GM06990 (cell line): ENCODE measurements around the gene ZNF778.

Source experiments
- DNase-seq: peaks from one replicate; pipeline ENCODE4 v3.0.0-alpha.2; 2011; ENCODE audit not compliant: insufficient read length; ENCODE audit errors: extremely low read depth
- H3K27me3 ChIP-seq: replicated peaks from 2 replicates; pipeline ENCODE4 v1.6.0; 2011; ENCODE audit warnings: low read length; ENCODE audit not compliant: control insufficient read depth, insufficient read depth
- H3K36me3 ChIP-seq: 2 replicates; pipeline ENCODE4 v1.5.1; 2011; ENCODE audit warnings: low read length; ENCODE audit not compliant: control insufficient read depth, insufficient read depth
- H3K4me3 ChIP-seq: replicated peaks from 2 replicates; pipeline ENCODE4 v1.5.1; 2011; ENCODE audit warnings: low read depth, mild to moderate bottlenecking, control low read depth, low read length
- CTCF ChIP-seq: IDR thresholded peaks from 2 replicates; pipeline ENCODE4 v1.5.1; 2011; ENCODE audit warnings: low read length, control low read depth, mild to moderate bottlenecking, inconsistent platforms; ENCODE audit not compliant: insufficient read depth, poor library complexity, severe bottlenecking

The ZNF778 gene

GRCh38 chr16:89201439-89202377 is 15.8 kb upstream of the ZNF778 start:
- DNase-seq, result peak; percentile 55
- H3K4me3 ChIP-seq, result no peak overlapping the region
- H3K36me3 ChIP-seq, result no peaks in the 10 kb centered on the region
- H3K27me3 ChIP-seq, result no peaks in the 10 kb centered on the region
- no peak for TF ChIP-seq CTCF

- Histone ChIP-seq H3K4me3 (no peak overlapping the region), H3K36me3 (no peaks in the 10 kb centered on the region), H3K27me3 (no peaks in the 10 kb centered on the region)
- no peak for TF ChIP-seq CTCF
- no peak for DNase-seq
These were observed 14.9 kb upstream of the ZNF778 start for GRCh38 chr16:89202422-89203215.

DNA sequence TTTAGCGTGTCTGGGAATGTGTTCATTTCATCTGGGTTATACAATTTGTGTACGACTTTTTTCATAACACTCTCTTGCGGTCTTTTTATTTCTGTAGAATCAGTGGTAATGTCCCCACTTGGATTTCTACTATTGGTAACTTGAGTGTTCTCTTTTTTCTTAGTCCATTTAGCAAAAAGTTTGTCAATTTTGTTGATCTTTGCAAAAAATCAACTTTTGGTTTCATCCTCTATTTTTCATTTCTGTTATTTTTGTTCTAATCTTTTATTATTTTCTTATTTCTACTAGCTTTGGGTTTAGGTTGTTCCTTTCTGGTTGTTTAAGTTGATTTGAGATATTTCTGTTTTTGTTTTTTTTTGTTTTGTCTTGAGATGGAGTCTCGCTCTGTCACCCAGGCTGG is 9.5 kb upstream of the ZNF778 start:
- H3K4me3 ChIP-seq, result no peak overlapping the region
- DNase-seq, result no peak
- no peak for TF ChIP-seq CTCF
- no peaks in the 10 kb centered on the region for H3K36me3 ChIP-seq
- H3K27me3 ChIP-seq, result no peaks in the 10 kb centered on the region

DNA sequence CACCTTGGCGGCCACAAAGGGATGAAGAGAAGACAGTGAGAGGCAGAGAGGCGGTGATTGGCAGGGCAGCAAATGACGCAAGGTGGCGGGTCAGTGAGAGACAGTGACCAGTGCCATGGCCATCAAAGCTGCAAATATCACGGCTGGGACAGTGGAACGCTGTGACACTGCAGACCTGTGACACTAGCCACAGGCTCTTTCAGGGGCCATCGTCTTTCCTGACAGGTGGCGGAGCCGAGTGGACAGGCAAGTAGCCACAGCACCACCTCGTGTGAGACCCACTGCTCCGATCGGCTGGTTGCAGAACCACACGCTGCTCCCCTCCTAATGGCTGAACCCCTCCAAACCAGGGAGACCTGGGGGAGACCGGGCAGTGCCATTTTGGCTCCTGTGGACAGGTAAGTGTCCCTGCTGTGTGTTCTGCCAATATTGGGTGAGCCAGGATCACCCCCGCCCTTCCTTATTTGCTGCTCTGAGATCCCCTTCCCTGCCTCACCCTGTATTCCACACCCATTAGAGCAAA is 7.9 kb upstream of the ZNF778 start:
- Histone ChIP-seq H3K4me3 (no peak overlapping the region), H3K36me3 (no peaks in the 10 kb centered on the region), H3K27me3 (no peaks in the 10 kb centered on the region)
- no peak for DNase-seq
- TF ChIP-seq CTCF, result no peak

DNA sequence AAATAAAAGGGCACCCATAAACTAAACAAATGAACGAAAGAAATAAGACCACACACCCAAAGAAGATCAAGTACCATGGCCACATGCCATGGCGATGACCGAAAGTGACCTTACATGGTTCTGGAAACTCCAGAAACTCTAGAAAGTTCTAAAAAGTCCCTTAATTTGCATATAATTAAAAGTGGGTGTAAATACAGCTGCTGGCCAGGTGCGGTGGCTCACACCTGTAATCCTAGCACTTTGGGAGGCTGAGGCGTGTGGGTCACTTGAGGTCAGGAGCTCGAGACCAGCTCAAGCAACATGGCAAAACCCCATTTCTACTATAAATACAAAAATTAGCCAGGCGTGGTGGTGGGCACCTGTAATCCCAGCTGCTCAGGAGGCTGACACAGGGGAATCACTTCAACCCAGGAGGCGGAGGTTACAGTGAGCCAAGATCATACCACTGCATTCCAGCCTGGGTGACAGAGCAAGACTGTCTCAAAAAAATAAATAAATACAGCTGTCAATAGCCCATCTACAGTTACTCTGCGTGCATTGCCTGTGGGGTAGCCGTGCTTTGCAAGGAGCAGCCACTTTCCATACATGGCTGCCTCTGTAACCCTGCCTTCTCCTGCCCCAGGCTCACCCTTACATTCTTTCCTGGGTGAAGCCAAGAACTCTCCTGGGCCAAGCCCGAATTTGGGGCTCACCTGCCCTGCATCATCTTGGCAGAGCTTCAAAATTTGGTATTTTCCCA is 7.2 kb upstream of the ZNF778 start:
- Histone ChIP-seq H3K36me3 (no peaks in the 10 kb centered on the region), H3K27me3 (no peaks in the 10 kb centered on the region), H3K4me3 (no peak overlapping the region)
- TF ChIP-seq CTCF, result no peak
- DNase-seq, result no peak
